ENCODE measurements around the gene PARD3.

Gene PARD3

GRCh38 chr10:34503704-34504103, 311.4 kb downstream of the PARD3 start:
- Mint-ChIP-seq H3K4me1 (no peaks in the 10 kb centered on the region), H3K9me3 (no peaks in the 10 kb centered on the region), H3K27me3 (no peaks in the 10 kb centered on the region), H3K27ac (no peak overlapping the region), H3K4me3 (no peak overlapping the region)
- ATAC-seq, result no peak
- no peak for DNase-seq

- H3K27ac Mint-ChIP-seq, result no peak overlapping the region
- ATAC-seq (no peak), DNase-seq (no peak)
- H3K27me3 Mint-ChIP-seq, result no peaks in the 10 kb centered on the region
- no peak overlapping the region for H3K4me3 Mint-ChIP-seq
- H3K4me1 Mint-ChIP-seq, result no peaks in the 10 kb centered on the region
- no peaks in the 10 kb centered on the region for H3K9me3 Mint-ChIP-seq
Measured at GRCh38 chr10:34499612-34500279, 315.4 kb downstream of the PARD3 start.

GRCh38 chr10:34498821-34499220, 316.3 kb downstream of the PARD3 start:
- H3K4me1 Mint-ChIP-seq, result no peaks in the 10 kb centered on the region
- H3K27ac Mint-ChIP-seq, result no peak overlapping the region
- no peaks in the 10 kb centered on the region for H3K9me3 Mint-ChIP-seq
- H3K27me3 Mint-ChIP-seq, result no peaks in the 10 kb centered on the region
- DNase-seq (no peak), ATAC-seq (no peak)
- no peak overlapping the region for H3K4me3 Mint-ChIP-seq

GRCh38 chr10:34495938-34496337, 319.2 kb downstream of the PARD3 start:
- ATAC-seq, result no peak
- H3K27ac Mint-ChIP-seq, result no peak overlapping the region
- no peaks in the 10 kb centered on the region for H3K9me3 Mint-ChIP-seq
- no peaks in the 10 kb centered on the region for H3K4me1 Mint-ChIP-seq
- DNase-seq, result no peak
- no peaks in the 10 kb centered on the region for H3K27me3 Mint-ChIP-seq
- H3K4me3 Mint-ChIP-seq, result no peak overlapping the region

GRCh38 chr10:34494012-34494411, 321.1 kb downstream of the PARD3 start:
- ATAC-seq (no peak), DNase-seq (no peak)
- Mint-ChIP-seq H3K9me3 (no peaks in the 10 kb centered on the region), H3K4me1 (no peaks in the 10 kb centered on the region), H3K4me3 (no peak overlapping the region), H3K27me3 (no peaks in the 10 kb centered on the region), H3K27ac (no peak overlapping the region)

- H3K4me1 Mint-ChIP-seq, result no peaks in the 10 kb centered on the region
- no peak overlapping the region for H3K4me3 Mint-ChIP-seq
- ATAC-seq (no peak), DNase-seq (no peak)
- no peaks in the 10 kb centered on the region for H3K27me3 Mint-ChIP-seq
- H3K27ac Mint-ChIP-seq, result no peak overlapping the region
- no peaks in the 10 kb centered on the region for H3K9me3 Mint-ChIP-seq
Measured at GRCh38 chr10:34492081-34492480, 323.0 kb downstream of the PARD3 start.

- no peak for ATAC-seq
- no peak for DNase-seq
- H3K4me3 Mint-ChIP-seq, result no peak overlapping the region
- no peaks in the 10 kb centered on the region for H3K4me1 Mint-ChIP-seq
- H3K9me3 Mint-ChIP-seq, result no peaks in the 10 kb centered on the region
- no peaks in the 10 kb centered on the region for H3K27me3 Mint-ChIP-seq
- no peak overlapping the region for H3K27ac Mint-ChIP-seq
Measured at GRCh38 chr10:34491678-34492077, 323.4 kb downstream of the PARD3 start.

GRCh38 chr10:34489973-34490745, 324.9 kb downstream of the PARD3 start:
- no peak overlapping the region for H3K27ac Mint-ChIP-seq
- no peak overlapping the region for H3K4me3 Mint-ChIP-seq
- H3K27me3 Mint-ChIP-seq, result no peaks in the 10 kb centered on the region
- DNase-seq (no peak), ATAC-seq (no peak)
- H3K9me3 Mint-ChIP-seq, result no peaks in the 10 kb centered on the region
- no peaks in the 10 kb centered on the region for H3K4me1 Mint-ChIP-seq

GRCh38 chr10:34489411-34489810, 325.7 kb downstream of the PARD3 start:
- DNase-seq (no peak), ATAC-seq (no peak)
- Mint-ChIP-seq H3K27me3 (no peaks in the 10 kb centered on the region), H3K4me1 (no peaks in the 10 kb centered on the region), H3K27ac (no peak overlapping the region), H3K9me3 (no peaks in the 10 kb centered on the region), H3K4me3 (no peak overlapping the region)

- H3K27me3 Mint-ChIP-seq, result no peaks in the 10 kb centered on the region
- ATAC-seq (no peak), DNase-seq (no peak)
- H3K9me3 Mint-ChIP-seq, result no peaks in the 10 kb centered on the region
- H3K4me1 Mint-ChIP-seq, result no peaks in the 10 kb centered on the region
- no peak overlapping the region for H3K27ac Mint-ChIP-seq
- no peak overlapping the region for H3K4me3 Mint-ChIP-seq
Measured at GRCh38 chr10:34488476-34489130, 326.5 kb downstream of the PARD3 start.

- no peak for DNase-seq
- H3K4me1 Mint-ChIP-seq, result no peaks in the 10 kb centered on the region
- no peaks in the 10 kb centered on the region for H3K27me3 Mint-ChIP-seq
Measured at GRCh38 chr10:34486008-34486407, 329.1 kb downstream of the PARD3 start.

GRCh38 chr10:34484164-34484563, 330.9 kb downstream of the PARD3 start:
- Mint-ChIP-seq H3K9me3 (no peaks in the 10 kb centered on the region), H3K4me1 (no peaks in the 10 kb centered on the region), H3K27ac (no peak overlapping the region), H3K27me3 (no peaks in the 10 kb centered on the region), H3K4me3 (no peak overlapping the region)
- DNase-seq (no peak), ATAC-seq (no peak)

More at GRCh38 chr10:34486008-34486407, 329.1 kb downstream of the PARD3 start:
- Mint-ChIP-seq H3K27ac (no peak overlapping the region), H3K4me3 (no peak overlapping the region), H3K9me3 (no peaks in the 10 kb centered on the region)
- ATAC-seq, result no peak

GRCh38 chr10:34480345-34480744, 334.8 kb downstream of the PARD3 start:
- H3K4me3 Mint-ChIP-seq, result no peak overlapping the region
- no peak for DNase-seq
- H3K9me3 Mint-ChIP-seq, result no peaks in the 10 kb centered on the region
- H3K4me1 Mint-ChIP-seq, result no peaks in the 10 kb centered on the region
- no peaks in the 10 kb centered on the region for H3K27me3 Mint-ChIP-seq
- no peak overlapping the region for H3K27ac Mint-ChIP-seq
- no peak for ATAC-seq

- DNase-seq (no peak), ATAC-seq (no peak)
- Mint-ChIP-seq H3K27me3 (no peaks in the 10 kb centered on the region), H3K9me3 (no peaks in the 10 kb centered on the region), H3K27ac (no peak overlapping the region), H3K4me3 (no peak overlapping the region), H3K4me1 (no peaks in the 10 kb centered on the region)
Measured at GRCh38 chr10:34479520-34480179, 335.4 kb downstream of the PARD3 start.

- H3K4me1 Mint-ChIP-seq, result no peaks in the 10 kb centered on the region
- H3K27me3 Mint-ChIP-seq, result no peaks in the 10 kb centered on the region
- ATAC-seq (no peak), DNase-seq (no peak)
- H3K27ac Mint-ChIP-seq, result no peak overlapping the region
- H3K9me3 Mint-ChIP-seq, result no peaks in the 10 kb centered on the region
- no peak overlapping the region for H3K4me3 Mint-ChIP-seq
Measured at GRCh38 chr10:34477249-34477648, 337.8 kb downstream of the PARD3 start.

GRCh38 chr10:34476608-34477007, 338.5 kb downstream of the PARD3 start:
- no peak for DNase-seq
- no peak overlapping the region for H3K4me3 Mint-ChIP-seq
- ATAC-seq, result no peak
- no peaks in the 10 kb centered on the region for H3K4me1 Mint-ChIP-seq
- H3K27ac Mint-ChIP-seq, result no peak overlapping the region
- no peaks in the 10 kb centered on the region for H3K27me3 Mint-ChIP-seq
- no peaks in the 10 kb centered on the region for H3K9me3 Mint-ChIP-seq
